A673 (cell line): ENCODE results near the gene C1QB. TPM values are rescaled to one million over a fixed set of nuclear protein-coding genes. Genes with fewer than 3 reads are reported as not detected.

ENCODE experiments used
- BruUV-seq: library from RNA; stranded (reverse); fragments of 400-500 nt; replicated peaks from 2 replicates; lab custom pipeline; 2021; lab: Mats Ljungman, UMichigan
- CTCF ChIA-PET: fragments of 300-600 bp; sonication (Branson Sonifier 250); formaldehyde crosslinking; loops from one replicate; lab custom pipeline; 2022; ENCODE audit warnings: antibody characterized with exemption; lab: Charles Lee
- POLR2A ChIA-PET: fragments of 300-600 bp; sonication (Branson Sonifier 250); formaldehyde crosslinking; loops from one replicate; lab custom pipeline; 2022; ENCODE audit warnings: antibody characterized with exemption; ENCODE audit not compliant: low non-redundant PET; lab: Charles Lee
- DNase-seq: peaks from one replicate; pipeline ENCODE4 v3.0.0-alpha.2; 2015; ENCODE audit warnings: low spot score
- H3K27ac ChIP-seq: fragments of 200-600 bp; sonication (generic); 2 replicates; pipeline ENCODE4 v1.5.1; 2016; ENCODE audit warnings: mixed run types, low read depth, mild to moderate bottlenecking, mixed read lengths, antibody characterized with exemption, low read length; ENCODE audit not compliant: poor library complexity, severe bottlenecking
- H3K27me3 ChIP-seq: fragments of 200-600 bp; sonication (generic); replicated peaks from 2 replicates; pipeline ENCODE4 v1.6.1; 2017; ENCODE audit warnings: mixed run types, low read depth, mild to moderate bottlenecking, mixed read lengths, antibody characterized with exemption, low read length; ENCODE audit not compliant: insufficient read depth, poor library complexity
- H3K36me3 ChIP-seq: fragments of 200-600 bp; sonication (generic); 2 replicates; pipeline ENCODE4 v1.6.1; 2016; ENCODE audit warnings: mixed run types, mild to moderate bottlenecking, mixed read lengths, antibody characterized with exemption, low read length; ENCODE audit not compliant: insufficient read depth, poor library complexity, severe bottlenecking
- H3K4me1 ChIP-seq: fragments of 200-600 bp; sonication (generic); 2 replicates; pipeline ENCODE4 v1.6.1; 2017; ENCODE audit warnings: mixed run types, mild to moderate bottlenecking, mixed read lengths, antibody characterized with exemption, low read length; ENCODE audit not compliant: insufficient read depth, poor library complexity, severe bottlenecking
- H3K4me3 ChIP-seq: fragments of 200-600 bp; sonication (generic); 2 replicates; pipeline ENCODE4 v1.5.1; 2016; ENCODE audit warnings: low read depth, mixed run types, mild to moderate bottlenecking, mixed read lengths, low read length; ENCODE audit not compliant: poor library complexity, severe bottlenecking
- H3K9me3 ChIP-seq: fragments of 200-600 bp; sonication (generic); 2 replicates; pipeline ENCODE4 v1.6.1; 2016; ENCODE audit warnings: mixed run types, low read depth, mild to moderate bottlenecking, mixed read lengths, antibody characterized with exemption, low read length; ENCODE audit not compliant: poor library complexity, severe bottlenecking
- EZH2 ChIP-seq: fragments of 200-600 bp; sonication (generic); IDR thresholded peaks from 2 replicates; pipeline ENCODE4 v1.6.1; 2017; ENCODE audit warnings: borderline replicate concordance, low read depth, mild to moderate bottlenecking, mixed read lengths, antibody characterized with exemption, low read length; ENCODE audit not compliant: poor library complexity, severe bottlenecking
- intact Hi-C: fragments of 100-400 bp; cut with micrococcal nuclease; formaldehyde crosslinking; loops from one replicate; pipeline ENCODE4 v1.10.0; 2022; ENCODE audit not compliant: unreplicated experiment
- total RNA-seq: library from RNA; stranded (reverse); gene quantifications from 2 replicates; pipeline ENCODE4 v1.2.3, GENCODE V29; 2021
- TF ChIP-seq, protein P1 (sequence below): fragments of 300-800, 200-600 bp; sonication (generic); conservative IDR thresholded peaks from 2 replicates; pipeline ENCODE4 v1.5.1; 2017; ENCODE audit warnings: low read depth, mild to moderate bottlenecking, antibody characterized with exemption, low read length, moderate library complexity, mixed read lengths

C1QB gene
- total RNA-seq, 1 experiment from 2014 or later, result not detected

DNA sequence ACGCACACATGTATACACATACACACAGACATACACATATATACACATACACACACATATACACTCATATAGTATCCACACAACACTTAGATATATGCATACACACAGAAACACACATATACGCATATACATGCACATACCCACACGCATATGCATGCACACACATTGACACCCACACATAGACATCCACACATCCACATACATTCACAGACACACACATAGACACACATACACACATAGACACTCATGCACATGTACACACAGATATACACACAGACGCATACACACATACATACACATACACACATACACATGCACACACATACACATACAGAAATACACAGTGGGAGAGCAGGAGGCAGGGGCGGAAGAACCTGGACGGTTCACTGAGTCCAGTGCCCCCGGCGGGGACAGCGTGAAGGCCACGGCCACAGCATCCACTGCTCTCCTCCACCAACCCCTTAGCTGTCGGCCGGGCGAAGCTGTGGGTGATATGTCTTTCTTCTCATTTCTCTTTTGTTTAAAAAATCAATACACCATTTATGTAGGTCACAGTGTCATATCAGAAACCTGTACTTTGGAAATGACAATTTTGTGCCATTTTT lies 2.8 kb upstream of the C1QB start:
- BruUV-seq, result no TSS peak
- Histone ChIP-seq H3K27ac (no peak overlapping the region), H3K27me3 (no peaks in the 10 kb centered on the region), H3K9me3 (no peaks in the 10 kb centered on the region), H3K4me3 (no peak overlapping the region), H3K4me1 (no peaks in the 10 kb centered on the region), H3K36me3 (no peaks in the 10 kb centered on the region)
- DNase-seq, result no peak
- intact Hi-C loops, result no loop called here
- TF ChIP-seq, protein P1, sequence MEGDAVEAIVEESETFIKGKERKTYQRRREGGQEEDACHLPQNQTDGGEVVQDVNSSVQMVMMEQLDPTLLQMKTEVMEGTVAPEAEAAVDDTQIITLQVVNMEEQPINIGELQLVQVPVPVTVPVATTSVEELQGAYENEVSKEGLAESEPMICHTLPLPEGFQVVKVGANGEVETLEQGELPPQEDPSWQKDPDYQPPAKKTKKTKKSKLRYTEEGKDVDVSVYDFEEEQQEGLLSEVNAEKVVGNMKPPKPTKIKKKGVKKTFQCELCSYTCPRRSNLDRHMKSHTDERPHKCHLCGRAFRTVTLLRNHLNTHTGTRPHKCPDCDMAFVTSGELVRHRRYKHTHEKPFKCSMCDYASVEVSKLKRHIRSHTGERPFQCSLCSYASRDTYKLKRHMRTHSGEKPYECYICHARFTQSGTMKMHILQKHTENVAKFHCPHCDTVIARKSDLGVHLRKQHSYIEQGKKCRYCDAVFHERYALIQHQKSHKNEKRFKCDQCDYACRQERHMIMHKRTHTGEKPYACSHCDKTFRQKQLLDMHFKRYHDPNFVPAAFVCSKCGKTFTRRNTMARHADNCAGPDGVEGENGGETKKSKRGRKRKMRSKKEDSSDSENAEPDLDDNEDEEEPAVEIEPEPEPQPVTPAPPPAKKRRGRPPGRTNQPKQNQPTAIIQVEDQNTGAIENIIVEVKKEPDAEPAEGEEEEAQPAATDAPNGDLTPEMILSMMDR, result no peak
- TF ChIP-seq EZH2, result no peak
- ChIA-PET POLR2A (no interaction called here), CTCF (no interaction called here)

DNA sequence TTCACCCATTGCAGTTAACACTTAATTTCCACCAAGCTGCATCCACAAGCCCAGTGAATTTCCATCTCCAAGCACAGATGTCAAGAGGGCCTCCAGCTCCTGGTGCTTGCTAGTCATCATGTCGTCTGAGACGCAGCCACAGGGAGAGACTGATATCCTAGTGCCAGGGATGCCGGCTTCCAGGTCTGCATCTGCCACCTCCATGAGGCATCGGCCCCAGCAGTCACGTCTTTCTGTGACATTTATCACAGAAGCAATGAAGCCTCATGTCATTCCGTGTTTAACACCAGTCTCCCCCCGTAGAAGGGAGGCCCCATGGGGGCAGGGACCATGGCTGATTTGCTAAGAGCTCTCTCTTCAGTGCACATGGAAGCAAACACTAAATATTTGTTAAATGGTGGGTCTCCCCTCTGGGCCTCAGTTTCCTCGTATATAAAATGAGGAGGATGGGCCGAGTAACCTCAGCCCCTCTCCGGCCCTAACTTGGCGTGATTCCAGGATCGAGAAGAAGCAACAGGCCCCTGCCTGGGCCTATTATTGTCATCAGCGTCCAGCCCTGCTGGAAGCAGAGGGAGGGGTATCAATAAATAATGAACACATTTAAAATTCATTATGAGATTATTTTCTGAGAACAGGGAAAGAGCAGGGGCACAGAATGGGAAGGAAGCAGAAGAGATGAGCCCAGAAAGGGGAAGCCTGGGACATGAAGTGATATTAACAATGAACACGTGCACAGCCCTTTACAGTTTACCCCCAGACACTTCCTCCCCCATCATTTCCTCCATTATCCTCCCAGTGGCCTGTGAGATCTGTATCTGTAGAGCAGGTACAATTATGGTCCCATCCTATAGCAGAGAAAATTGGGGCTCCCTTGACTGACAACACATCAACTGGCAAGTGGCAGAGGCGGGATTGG lies 837 bp upstream of the C1QB start:
- POLR2A ChIA-PET, result no interaction called here
- Histone ChIP-seq H3K27me3 (peaks cover 17% of the 10 kb centered on the region), H3K27ac (no peak overlapping the region), H3K36me3 (no peaks in the 10 kb centered on the region), H3K9me3 (no peaks in the 10 kb centered on the region), H3K4me1 (no peaks in the 10 kb centered on the region), H3K4me3 (no peak overlapping the region)
- intact Hi-C loops, result no loop called here
- BruUV-seq, result no TSS peak
- TF ChIP-seq, protein P1, result no peak
- TF ChIP-seq EZH2, result no peak
- CTCF ChIA-PET, result no interaction called here
- no peak for DNase-seq

DNA sequence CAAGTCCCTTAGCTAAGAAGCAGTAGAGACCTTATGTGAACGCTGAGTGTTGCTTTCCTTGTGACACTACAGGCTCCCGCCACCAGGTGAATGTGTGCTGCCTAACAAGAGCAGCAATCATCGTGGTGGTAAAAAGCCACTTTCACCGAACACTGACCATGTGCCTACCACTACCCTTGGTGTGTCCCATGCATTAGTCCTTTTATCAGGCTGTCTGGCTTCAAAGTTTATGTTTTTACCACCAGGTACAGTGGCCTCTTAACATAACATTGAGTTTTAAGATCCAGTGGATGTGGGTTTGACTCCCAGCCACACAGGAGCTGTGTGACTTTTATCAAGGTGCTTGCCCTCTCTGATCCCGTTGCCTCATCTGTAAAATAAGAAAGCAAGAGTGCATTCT lies 1.7 kb downstream of the C1QB start:
- Histone ChIP-seq H3K27ac (no peak overlapping the region), H3K27me3 (peaks cover 21% of the 10 kb centered on the region), H3K4me3 (no peak overlapping the region), H3K9me3 (no peaks in the 10 kb centered on the region), H3K4me1 (no peaks in the 10 kb centered on the region), H3K36me3 (no peaks in the 10 kb centered on the region)
- DNase-seq, result no peak
- intact Hi-C loops, result no loop called here
- POLR2A ChIA-PET, result no interaction called here
- TF ChIP-seq, protein P1, result 0 out of 2 replicates have a peak, but pooled peaks have one; percentile 15
- TF ChIP-seq EZH2, result no peak
- CTCF ChIA-PET, result no interaction called here
- BruUV-seq, result no TSS peak
